Uterus (tissue), 4 donors: Measurements from ENCODE around the gene CHRND. TPM values are rescaled to one million over a fixed set of nuclear protein-coding genes. Genes with fewer than 3 reads are reported as not detected.

ENCODE experiments used
- DNase-seq, 2 donors: peaks; one replicate each; pipeline ENCODE4 v3.0.0-alpha.2; 2019 to 2020
- H3K27ac ChIP-seq, 2 donors: fragments of 200-600 bp; sonication (generic); 1 replicate in 1 of 2; 2 replicates in 1 of 2; pipeline ENCODE4 v1.5.1; 2016 to 2018
- H3K27me3 ChIP-seq, 2 donors: fragments of 200-600 bp; sonication (generic); one replicate each; pipeline ENCODE4 v1.5.1; 2018 to 2019; ENCODE audit warnings: control low read depth in 1 of 2
- H3K36me3 ChIP-seq, 2 donors: fragments of 200-600 bp; sonication (generic); one replicate each; pipeline ENCODE4 v1.5.1; 2019; ENCODE audit warnings: control low read depth in 1 of 2
- H3K4me1 ChIP-seq, 2 donors: fragments of 200-600 bp; sonication (generic); one replicate each; pipeline ENCODE4 v1.5.1; 2018 to 2019; ENCODE audit warnings: control low read depth in 1 of 2
- H3K4me3 ChIP-seq, 2 donors: fragments of 200-600 bp; sonication (generic); 1 replicate in 1 of 2; 2 replicates in 1 of 2; pipeline ENCODE4 v1.5.1; 2018 to 2019; ENCODE audit warnings: mild to moderate bottlenecking in 1 of 2
- H3K9me3 ChIP-seq, 2 donors: fragments of 200-600 bp; sonication (generic); one replicate each; pipeline ENCODE4 v1.5.1; 2019; ENCODE audit warnings: control low read depth in 1 of 2
- POLR2A ChIP-seq, 2 donors: fragments of 450-650 bp; IDR thresholded peaks; one replicate each; pipeline ENCODE4 v1.6.1; 2016; ENCODE audit warnings: antibody characterized with exemption in 2 of 2, mild to moderate bottlenecking in 1 of 2, moderate library complexity in 1 of 2
- intact Hi-C: fragments of 100-400 bp; cut with DNase I; formaldehyde crosslinking; loops from one replicate; pipeline ENCODE4 v1.15.1; 2023; ENCODE audit warnings: low total_unique reads
- total RNA-seq, 4 donors: library from RNA; depleted of rRNA in 3 of 4; stranded (reverse); fragments of >200 nt in 3 of 4; gene quantifications; one replicate each; pipeline versions ENCODE4 v1.1.0 to v1.2.4, GENCODE V29; 2014 to 2023
- TF ChIP-seq, protein P1 (sequence below), 4 experiments: fragments of 200-600 bp in 2 of 4; fragments of 450-650 bp in 2 of 4; sonication (generic) in 2 of 4; IDR thresholded peaks; one replicate each; pipeline ENCODE4 v1.5.1; 2016 to 2019; ENCODE audit warnings: antibody characterized with exemption in 4 of 4, mild to moderate bottlenecking in 2 of 4, moderate library complexity in 1 of 4
- donor health status: DM: yes; HTN: yes; CAD: no.

CHRND gene
- total RNA-seq, 4 donors from 2014 or later: not detected

- intact Hi-C loops: no loop called here
- DNase-seq: no peak
- Histone ChIP-seq H3K27me3 (peaks cover 3 to 17% of the 10 kb centered on the region in 2 donors), H3K9me3 (no peaks in the 10 kb centered on the region), H3K36me3 (no peaks in the 10 kb centered on the region), H3K4me1 (peaks cover 0 to 6% of the 10 kb centered on the region in 2 donors), H3K4me3 (no peak overlapping the region), H3K27ac (no peak overlapping the region)
- TF ChIP-seq, protein P1, sequence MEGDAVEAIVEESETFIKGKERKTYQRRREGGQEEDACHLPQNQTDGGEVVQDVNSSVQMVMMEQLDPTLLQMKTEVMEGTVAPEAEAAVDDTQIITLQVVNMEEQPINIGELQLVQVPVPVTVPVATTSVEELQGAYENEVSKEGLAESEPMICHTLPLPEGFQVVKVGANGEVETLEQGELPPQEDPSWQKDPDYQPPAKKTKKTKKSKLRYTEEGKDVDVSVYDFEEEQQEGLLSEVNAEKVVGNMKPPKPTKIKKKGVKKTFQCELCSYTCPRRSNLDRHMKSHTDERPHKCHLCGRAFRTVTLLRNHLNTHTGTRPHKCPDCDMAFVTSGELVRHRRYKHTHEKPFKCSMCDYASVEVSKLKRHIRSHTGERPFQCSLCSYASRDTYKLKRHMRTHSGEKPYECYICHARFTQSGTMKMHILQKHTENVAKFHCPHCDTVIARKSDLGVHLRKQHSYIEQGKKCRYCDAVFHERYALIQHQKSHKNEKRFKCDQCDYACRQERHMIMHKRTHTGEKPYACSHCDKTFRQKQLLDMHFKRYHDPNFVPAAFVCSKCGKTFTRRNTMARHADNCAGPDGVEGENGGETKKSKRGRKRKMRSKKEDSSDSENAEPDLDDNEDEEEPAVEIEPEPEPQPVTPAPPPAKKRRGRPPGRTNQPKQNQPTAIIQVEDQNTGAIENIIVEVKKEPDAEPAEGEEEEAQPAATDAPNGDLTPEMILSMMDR (IDR thresholded peaks at IDR 0.05): no peak
- no peak for TF ChIP-seq POLR2A (IDR thresholded peaks at IDR 0.05)
Observed at GRCh38 chr2:232485757-232486557, 40.0 kb upstream of the CHRND start.

DNA sequence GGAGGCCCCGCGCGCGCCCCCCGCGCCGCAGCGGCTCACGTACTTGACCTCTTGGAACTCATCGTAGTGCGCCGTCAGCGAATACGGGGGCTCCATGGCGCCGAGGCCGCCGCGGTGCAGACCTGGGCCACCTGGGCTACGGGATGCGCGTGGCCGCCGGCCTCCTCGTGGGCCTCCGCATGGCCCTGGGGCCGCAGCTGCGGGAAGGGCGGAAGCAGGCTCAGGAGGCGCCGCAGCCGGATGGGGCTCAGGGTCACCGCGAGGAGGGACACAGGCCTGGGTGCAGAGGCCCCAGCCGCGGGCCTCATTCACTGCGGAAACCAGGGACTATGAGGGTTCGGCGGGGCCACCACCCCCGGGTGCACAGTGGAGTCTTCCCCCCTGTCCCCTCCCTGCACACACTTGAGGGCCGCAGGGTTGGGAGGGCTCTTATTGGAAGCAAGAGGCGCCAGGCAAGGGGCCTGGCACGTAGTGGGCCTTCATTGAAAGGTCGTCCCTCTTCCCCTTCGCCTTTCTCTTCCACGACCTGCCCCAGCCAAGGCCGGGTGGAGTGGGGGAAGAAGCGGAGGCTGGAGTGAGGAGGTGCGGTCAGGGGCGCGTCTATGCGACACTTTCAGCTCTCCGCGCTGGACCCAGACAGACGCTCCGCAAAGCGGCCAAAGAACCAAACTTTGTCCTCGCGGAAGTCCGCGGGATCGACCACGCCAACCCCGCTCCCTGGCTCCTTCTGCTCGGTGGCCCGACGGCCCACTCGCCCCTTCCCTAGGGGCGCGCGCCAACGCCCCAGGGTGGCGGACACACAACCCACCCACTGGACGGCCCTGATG lies 39.2 kb upstream of the CHRND start:
- intact Hi-C loops: no loop called here
- Histone ChIP-seq H3K4me1 (peaks cover 0 to 6% of the 10 kb centered on the region in 2 donors), H3K27me3 (peaks cover 3 to 17% of the 10 kb centered on the region in 2 donors), H3K4me3 (peak overlapping the region in 1 of 2 donors; percentile 20), H3K9me3 (no peaks in the 10 kb centered on the region), H3K36me3 (no peaks in the 10 kb centered on the region), H3K27ac (no peak overlapping the region)
- no peak for DNase-seq
- TF ChIP-seq, protein P1 (IDR thresholded peaks at IDR 0.05): no peak
- no peak for TF ChIP-seq POLR2A (IDR thresholded peaks at IDR 0.05)

DNA sequence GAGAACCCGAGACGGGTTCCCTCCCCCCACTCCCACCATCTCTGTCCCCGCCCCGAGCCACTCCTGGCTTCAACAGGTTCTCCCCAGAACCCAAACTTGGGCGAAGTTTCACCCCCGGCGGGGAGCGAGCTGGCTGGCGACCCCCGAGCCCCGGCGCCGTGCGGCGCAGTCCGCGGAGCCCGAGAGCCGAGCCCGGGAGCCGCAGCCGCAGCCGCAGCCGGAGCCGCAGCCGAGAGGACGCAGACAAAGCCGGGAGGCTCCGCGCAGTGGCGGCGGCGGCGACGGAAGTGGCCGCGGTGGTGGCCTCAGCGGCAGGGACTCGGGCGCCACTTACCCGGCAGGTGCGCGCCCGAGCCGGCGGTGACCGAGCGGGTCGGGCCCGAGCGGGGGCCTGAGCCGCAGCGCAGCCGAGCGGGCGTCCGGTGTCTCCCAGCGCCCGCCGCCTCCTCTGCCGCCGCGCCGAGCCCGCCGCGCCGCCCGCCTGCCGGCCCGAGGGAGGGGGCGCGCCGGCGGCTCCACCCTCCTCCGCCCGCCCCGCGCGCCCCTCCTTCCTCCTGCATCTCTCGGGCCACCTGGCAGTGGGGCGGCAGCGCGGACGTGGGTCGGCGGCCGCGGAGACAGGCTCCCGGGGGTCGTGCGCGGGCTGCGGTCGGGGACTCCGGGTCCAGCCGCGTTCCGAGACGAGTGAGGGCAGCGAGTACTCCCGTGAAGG lies 38.4 kb upstream of the CHRND start, which contains the start of gene ECEL1:
TSS of gene ECEL1 (minus strand) at position 450 of the 712 bp plus-strand sequence. CDS start 1,181 bp downstream, outside the sequence.
- peaks cover 3 to 17% of the 10 kb centered on the region in 2 donors for H3K27me3 ChIP-seq

DNA sequence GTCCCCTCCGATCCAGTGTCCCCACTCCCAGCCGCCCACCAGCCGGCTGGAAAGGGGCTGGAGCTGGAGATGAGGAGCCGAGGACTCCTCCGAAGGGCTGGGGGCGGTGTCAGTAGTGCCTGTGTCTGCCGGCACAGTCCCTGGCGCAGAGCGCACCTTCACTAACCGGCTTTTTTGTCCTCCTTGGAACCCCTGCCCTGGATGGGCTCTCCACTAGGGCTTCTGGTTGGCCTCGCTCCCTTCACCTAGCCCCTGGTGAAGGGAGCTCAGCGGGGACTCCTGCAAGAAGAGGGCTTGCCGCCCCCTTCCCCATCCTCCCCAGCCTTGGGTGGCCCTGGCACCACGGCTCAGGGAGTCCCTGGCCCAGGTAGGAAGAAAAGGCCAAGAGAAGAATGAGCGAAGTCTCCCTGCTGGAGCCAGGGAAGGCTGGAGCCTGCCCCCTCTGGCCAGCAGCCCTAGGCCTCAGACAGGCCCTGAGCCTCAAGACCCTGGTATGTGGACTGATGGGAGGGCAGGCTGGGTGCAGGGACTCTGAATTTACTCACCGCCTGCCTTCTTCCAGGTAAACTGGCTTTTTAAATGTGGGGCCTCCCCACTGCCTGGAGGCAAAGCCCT lies 37.8 kb upstream of the CHRND start:
- intact Hi-C loops: no loop called here
- H3K4me1 ChIP-seq: peaks cover 0 to 6% of the 10 kb centered on the region in 2 donors
- peaks cover 3 to 17% of the 10 kb centered on the region in 2 donors for H3K27me3 ChIP-seq
- DNase-seq: no peak
- no peak overlapping the region for H3K27ac ChIP-seq
- H3K36me3 ChIP-seq: no peaks in the 10 kb centered on the region
- no peaks in the 10 kb centered on the region for H3K9me3 ChIP-seq
- TF ChIP-seq, protein P1 (IDR thresholded peaks at IDR 0.05): no peak
- no peak for TF ChIP-seq POLR2A (IDR thresholded peaks at IDR 0.05)
- no peak overlapping the region for H3K4me3 ChIP-seq

More for the DNA sequence above, 38.4 kb upstream of the CHRND start, which contains the start of gene ECEL1:
- Histone ChIP-seq H3K27ac (no peak within 1 kb of the TSS), H3K4me3 (peak within 1 kb of the TSS in 1 of 2 donors; percentile 20), H3K36me3 (no peaks in the 10 kb centered on the region), H3K4me1 (peaks cover 0 to 6% of the 10 kb centered on the region in 2 donors), H3K9me3 (no peaks in the 10 kb centered on the region)
- TF ChIP-seq, protein P1 (IDR thresholded peaks at IDR 0.05): no peak
- no peak for TF ChIP-seq POLR2A (IDR thresholded peaks at IDR 0.05)
- DNase-seq: no peak
- intact Hi-C loops: no loop called here
